NCI-H146 treated with DMSO at 0.1 percent for 48 hours (cell line): Measurements from ENCODE around the gene RBM43.

ENCODE experiments used
- DNase-seq: peaks from one replicate; lab custom pipeline; 2025; ENCODE audit not compliant: unreplicated experiment; lab: John Stamatoyannopoulos, UW

Gene RBM43

GRCh38 chr2:151230627-151231140 is 31.0 kb downstream of the RBM43 start:
- DNase-seq: no peak

GRCh38 chr2:151228847-151229512 is 32.7 kb downstream of the RBM43 start:
- DNase-seq: no peak

- no peak for DNase-seq
Observed at GRCh38 chr2:151217343-151217742, 44.3 kb downstream of the RBM43 start.

- no peak for DNase-seq
Observed at GRCh38 chr2:151207100-151207499, 54.6 kb downstream of the RBM43 start.

GRCh38 chr2:151206446-151206968 is 55.2 kb downstream of the RBM43 start:
- no peak for DNase-seq

GRCh38 chr2:151205571-151205970 is 56.1 kb downstream of the RBM43 start:
- DNase-seq: no peak

- no peak for DNase-seq
Observed at GRCh38 chr2:151204756-151205155, 56.9 kb downstream of the RBM43 start.

- DNase-seq: no peak
Observed at GRCh38 chr2:151200844-151201243, 60.8 kb downstream of the RBM43 start.

GRCh38 chr2:151200277-151200676 is 61.4 kb downstream of the RBM43 start:
- no peak for DNase-seq

- DNase-seq: no peak
Observed at GRCh38 chr2:151198645-151199044, 63.0 kb downstream of the RBM43 start.
